Endothelial cell of umbilical vein (primary cell): ENCODE results near the gene SEMA5A. TPM values are rescaled to one million over a fixed set of nuclear protein-coding genes. Genes with fewer than 3 reads are reported as not detected.

Experiments
- BruUV-seq: library from RNA; stranded (reverse); fragments of 400-500 nt; replicated peaks from 2 replicates; lab custom pipeline; 2021; lab: Mats Ljungman, UMichigan
- CTCF ChIA-PET: fragments of 300-600, 350-600 bp; sonication (Branson Sonifier 250); formaldehyde crosslinking; loops from one replicate; lab custom pipeline; 2021; ENCODE audit warnings: antibody characterized with exemption, inconsistent platforms; lab: Charles Lee
- POLR2A ChIA-PET: fragments of 300-600, 350-600 bp; sonication (Branson Sonifier 250); formaldehyde crosslinking; loops from one replicate; lab custom pipeline; 2021; ENCODE audit warnings: antibody characterized with exemption, inconsistent platforms; lab: Charles Lee
- DNase-seq: peaks from one replicate; pipeline ENCODE4 v3.0.0-alpha.2; 2011; ENCODE audit warnings: low read depth, low spot score
- FAIRE-seq: peaks from 2 replicates; lab custom pipeline; 2011; peaks lifted over from hg19 to GRCh38; lab: Jason Lieb, UNC
- H2AFZ ChIP-seq: 2 replicates; pipeline ENCODE4 v1.6.0; 2012; ENCODE audit warnings: low read depth, low read length, control low read depth, inconsistent platforms
- H3K27ac ChIP-seq: 2 replicates; pipeline ENCODE4 v1.5.1; 2011; ENCODE audit warnings: low read depth, mild to moderate bottlenecking, control low read depth, low read length, moderate library complexity; ENCODE audit not compliant: insufficient read depth
- H3K27me3 ChIP-seq, 2 experiments: 2 replicates each; pipeline versions ENCODE4 v1.6.0 to v1.6.1; 2011; ENCODE audit warnings: low read length in 2 of 2, mixed read lengths in 1 of 2; ENCODE audit not compliant: control insufficient read depth in 2 of 2, insufficient read depth in 2 of 2
- H3K36me3 ChIP-seq, 2 experiments: 2 replicates in 1 of 2; 3 replicates in 1 of 2; pipeline ENCODE4 v1.5.1; 2011; ENCODE audit warnings: low read length in 2 of 2, mild to moderate bottlenecking in 1 of 2, moderate library complexity in 1 of 2; ENCODE audit not compliant: control insufficient read depth in 2 of 2, insufficient read depth in 2 of 2; ENCODE audit errors: extremely low read depth in 1 of 2
- H3K4me1 ChIP-seq: 3 replicates; pipeline ENCODE4 v1.5.1; 2011; ENCODE audit warnings: mild to moderate bottlenecking, low read length; ENCODE audit not compliant: control insufficient read depth, insufficient read depth; ENCODE audit errors: extremely low read depth
- H3K4me2 ChIP-seq: 2 replicates; pipeline ENCODE4 v1.6.1; 2011; ENCODE audit warnings: low read length, control low read depth, mixed read lengths; ENCODE audit not compliant: insufficient read depth
- H3K4me3 ChIP-seq, 3 experiments: fragments of 200-600 bp in 1 of 3; sonication (generic), shearing (Covaris generic) in 1 of 3; replicated peaks in 1 of 3; 2 replicates each; pipeline ENCODE4 v1.5.1; 2011 to 2016; ENCODE audit warnings: control low read depth in 3 of 3, low read length in 3 of 3, mild to moderate bottlenecking in 2 of 3, inconsistent platforms in 1 of 3, low read depth in 1 of 3, moderate library complexity in 1 of 3; ENCODE audit not compliant: insufficient read depth in 1 of 3
- H3K79me2 ChIP-seq: 2 replicates; pipeline ENCODE4 v1.6.0; 2012; ENCODE audit warnings: low read length, inconsistent platforms; ENCODE audit not compliant: control insufficient read depth, insufficient read depth
- H3K9ac ChIP-seq: replicated peaks from 2 replicates; pipeline ENCODE3; 2011; ENCODE audit warnings: low read length, control low read depth; ENCODE audit not compliant: insufficient read depth; ENCODE audit errors: extremely low read depth
- H3K9me1 ChIP-seq: replicated peaks from 3 replicates; pipeline ENCODE4 v1.6.0; 2011; ENCODE audit warnings: mild to moderate bottlenecking, low read length; ENCODE audit not compliant: control insufficient read depth, insufficient read depth; ENCODE audit errors: extremely low read depth
- H3K9me3 ChIP-seq: replicated peaks from 2 replicates; pipeline ENCODE4 v1.5.1; 2012; ENCODE audit warnings: low read length, inconsistent platforms; ENCODE audit not compliant: control insufficient read depth, insufficient read depth
- H4K20me1 ChIP-seq: replicated peaks from 2 replicates; pipeline ENCODE3; 2011; ENCODE audit warnings: mild to moderate bottlenecking, low read length; ENCODE audit not compliant: control insufficient read depth, insufficient read depth; ENCODE audit errors: extremely low read depth
- EZH2 ChIP-seq: IDR thresholded peaks from 2 replicates; pipeline ENCODE4 v1.6.1; 2012; ENCODE audit warnings: borderline replicate concordance, low read depth, mild to moderate bottlenecking, moderate library complexity, low read length, inconsistent platforms; ENCODE audit not compliant: severe bottlenecking
- FOS ChIP-seq: IDR thresholded peaks from 2 replicates; pipeline ENCODE4 v1.6.1; 2011; ENCODE audit warnings: mild to moderate bottlenecking, low read length, moderate library complexity, borderline replicate concordance; ENCODE audit not compliant: insufficient read depth
- GATA2 ChIP-seq: IDR thresholded peaks from 2 replicates; pipeline ENCODE4 v1.7.0; 2011; ENCODE audit warnings: low read depth, mild to moderate bottlenecking, moderate library complexity, mixed read lengths, low read length; ENCODE audit not compliant: insufficient read length, insufficient read depth
- JUN ChIP-seq: IDR thresholded peaks from 2 replicates; pipeline ENCODE4 v1.6.1; 2011; ENCODE audit warnings: borderline replicate concordance, low read depth; ENCODE audit not compliant: insufficient read length, insufficient read depth
- MAX ChIP-seq: IDR thresholded peaks from 2 replicates; pipeline ENCODE4 v1.6.1; 2011; ENCODE audit not compliant: insufficient read depth, insufficient read length
- MYC ChIP-seq: IDR thresholded peaks from one replicate; pipeline ENCODE4 v1.6.1; 2011; ENCODE audit warnings: mild to moderate bottlenecking, low read depth, low read length
- POLR2A ChIP-seq: IDR thresholded peaks from 2 replicates; pipeline ENCODE4 v1.6.1; 2012; ENCODE audit warnings: low read depth, mild to moderate bottlenecking, control low read depth, low read length
- POLR2AphosphoS5 ChIP-seq: IDR thresholded peaks from 2 replicates; pipeline ENCODE4 v1.6.1; 2012; ENCODE audit warnings: low read depth, mild to moderate bottlenecking, control low read depth, low read length, moderate library complexity; ENCODE audit not compliant: insufficient read depth
- dilution Hi-C: fragments of 300-500 bp; cut with MboI; formaldehyde crosslinking; loops from one replicate; pipeline ENCODE4 v1.15.0; 2019; ENCODE audit warnings: low sequenced_read_pairs; ENCODE audit not compliant: extremely low pct_ligation_motif_present
- intact Hi-C: fragments of 100-400 bp; cut with micrococcal nuclease; formaldehyde crosslinking; loops from one replicate; pipeline ENCODE4 v1.10.0; 2022
- polyA plus RNA-seq, 4 experiments: library from polyadenylated mRNA; depleted of rRNA in 3 of 4; stranded (reverse) in 3 of 4; unstranded in 1 of 4; fragments of >200 nt; gene quantifications; 2 replicates each; pipeline versions ENCODE4 v1.2.1 to v1.2.3, GENCODE V29; 2011 to 2012; ENCODE audit warnings: missing spikeins in 1 of 4
- total RNA-seq: library from RNA; stranded (reverse); gene quantifications from 2 replicates; pipeline ENCODE4 v1.2.3, GENCODE V29; 2021
- TF ChIP-seq, protein P1 (sequence below), 2 donors: IDR thresholded peaks; 1 replicate in 1 of 2; 2 replicates in 1 of 2; pipeline ENCODE4 v1.5.1; 2011; ENCODE audit warnings: low read length in 2 of 2, mild to moderate bottlenecking in 2 of 2, moderate library complexity in 2 of 2, control low read depth in 1 of 2, inconsistent platforms in 1 of 2, low read depth in 1 of 2; ENCODE audit not compliant: insufficient read depth in 1 of 2; ENCODE audit errors: extremely low read depth in 1 of 2

The SEMA5A gene
- total and polyA plus RNA-seq, 2 donors (not counting 3 experiments of a cell fraction or from before 2014, with no cell fraction given), result 0.04 to 0.06 TPM

DNA sequence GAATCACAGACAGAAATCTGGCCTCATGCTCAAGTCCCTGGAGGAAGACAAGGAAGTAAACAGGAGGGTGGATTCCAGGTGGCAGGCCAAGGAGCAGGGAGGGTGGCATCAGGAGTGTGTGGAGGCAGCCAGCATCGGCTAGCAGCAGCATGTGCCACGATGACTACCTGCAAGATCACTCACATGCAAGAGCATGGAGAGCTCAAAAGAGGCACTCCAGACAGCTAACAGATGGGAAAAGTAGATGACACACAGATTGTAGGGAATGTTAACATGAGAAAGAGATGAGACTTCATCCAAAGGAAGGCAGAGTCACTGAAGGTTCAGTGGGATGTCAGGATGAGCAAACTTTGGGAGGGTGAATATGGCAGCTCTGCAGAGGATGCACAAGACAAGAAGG, 104.3 kb downstream of the SEMA5A start:
- BruUV-seq, result no TSS peak
- CTCF ChIA-PET, result no interaction called here
- dilution Hi-C loops, result no loop called here

More for the DNA sequence above, 104.3 kb downstream of the SEMA5A start:
- no peak overlapping the region for H2AFZ ChIP-seq
- H3K4me3 ChIP-seq, result no peak overlapping the region
- no peaks in the 10 kb centered on the region for H3K9me3 ChIP-seq
- H3K4me1 ChIP-seq, result no peaks in the 10 kb centered on the region
- no peaks in the 10 kb centered on the region for H3K79me2 ChIP-seq
- H3K4me2 ChIP-seq, result no peak overlapping the region
- POLR2A ChIA-PET, result no interaction called here
- intact Hi-C loops, result no loop called here
- no peaks in the 10 kb centered on the region for H3K36me3 ChIP-seq
- no peaks in the 10 kb centered on the region for H4K20me1 ChIP-seq
- no peak for FAIRE-seq
- DNase-seq, result no peak
- no peaks in the 10 kb centered on the region for H3K27me3 ChIP-seq
- no peak overlapping the region for H3K9ac ChIP-seq
- H3K27ac ChIP-seq, result no peak overlapping the region
- TF ChIP-seq POLR2A, result no peak
- TF ChIP-seq MAX, result no peak
- no peak for TF ChIP-seq GATA2
- TF ChIP-seq JUN, result no peak
- no peak for TF ChIP-seq FOS
- no peak for TF ChIP-seq MYC
- no peak for TF ChIP-seq POLR2AphosphoS5
- TF ChIP-seq, protein P1, sequence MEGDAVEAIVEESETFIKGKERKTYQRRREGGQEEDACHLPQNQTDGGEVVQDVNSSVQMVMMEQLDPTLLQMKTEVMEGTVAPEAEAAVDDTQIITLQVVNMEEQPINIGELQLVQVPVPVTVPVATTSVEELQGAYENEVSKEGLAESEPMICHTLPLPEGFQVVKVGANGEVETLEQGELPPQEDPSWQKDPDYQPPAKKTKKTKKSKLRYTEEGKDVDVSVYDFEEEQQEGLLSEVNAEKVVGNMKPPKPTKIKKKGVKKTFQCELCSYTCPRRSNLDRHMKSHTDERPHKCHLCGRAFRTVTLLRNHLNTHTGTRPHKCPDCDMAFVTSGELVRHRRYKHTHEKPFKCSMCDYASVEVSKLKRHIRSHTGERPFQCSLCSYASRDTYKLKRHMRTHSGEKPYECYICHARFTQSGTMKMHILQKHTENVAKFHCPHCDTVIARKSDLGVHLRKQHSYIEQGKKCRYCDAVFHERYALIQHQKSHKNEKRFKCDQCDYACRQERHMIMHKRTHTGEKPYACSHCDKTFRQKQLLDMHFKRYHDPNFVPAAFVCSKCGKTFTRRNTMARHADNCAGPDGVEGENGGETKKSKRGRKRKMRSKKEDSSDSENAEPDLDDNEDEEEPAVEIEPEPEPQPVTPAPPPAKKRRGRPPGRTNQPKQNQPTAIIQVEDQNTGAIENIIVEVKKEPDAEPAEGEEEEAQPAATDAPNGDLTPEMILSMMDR (IDR thresholded peaks at IDR 0.05; ENCODE audit: extremely low read depth in 1 of 2, insufficient read depth in 1 of 2, low read depth in 1 of 2, low read length in 2 of 2), result no peak
- no peak for TF ChIP-seq EZH2
- no peaks in the 10 kb centered on the region for H3K9me1 ChIP-seq
